HG03342 (cell line): ENCODE results near the gene TCF3.

Source experiments
- ATAC-seq: cut with Tn5 transposase; IDR thresholded peaks from one replicate; pipeline ENCODE4 v1.9.1; 2021; ENCODE audit warnings: mild to moderate bottlenecking, moderate library complexity; ENCODE audit not compliant: unreplicated experiment

TCF3 gene

DNA sequence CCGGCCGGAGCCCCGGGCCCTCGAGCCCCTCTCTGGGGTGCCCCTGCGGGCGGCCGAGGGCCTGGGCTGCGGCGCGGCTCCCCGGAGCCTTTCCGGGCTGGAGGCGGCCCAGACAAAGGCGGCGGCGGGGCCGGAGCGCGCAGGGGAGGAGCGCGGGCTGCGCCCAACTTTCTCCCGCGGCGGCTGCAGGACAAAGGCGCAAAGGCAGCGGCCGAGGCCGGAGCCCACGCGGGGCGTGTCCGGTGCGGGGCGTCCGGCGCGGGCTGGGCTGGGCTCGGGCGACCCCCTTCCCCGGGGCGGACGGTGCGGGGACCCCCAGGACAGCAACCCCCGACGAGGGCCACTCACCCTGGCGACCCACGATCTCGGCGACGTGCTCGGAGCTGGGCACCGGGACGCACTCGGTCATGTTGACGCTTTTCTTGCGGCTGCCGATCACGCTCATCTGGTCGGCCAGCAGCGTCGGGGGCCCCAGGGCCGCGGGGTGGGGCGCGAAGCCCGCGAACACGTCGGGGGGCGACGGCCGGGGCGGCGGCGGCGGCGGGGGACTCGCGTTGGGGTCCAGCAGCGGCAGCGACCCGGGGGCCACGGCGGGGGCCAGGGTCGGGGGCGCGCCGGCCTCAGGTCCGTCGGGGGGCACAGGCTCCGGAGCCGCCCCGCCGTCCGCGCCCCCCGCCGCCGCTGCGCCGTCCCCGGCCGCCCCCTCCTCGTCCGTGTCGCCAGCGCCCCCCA lies 85.1 kb downstream of the TCF3 start:
- no peak for ATAC-seq

DNA sequence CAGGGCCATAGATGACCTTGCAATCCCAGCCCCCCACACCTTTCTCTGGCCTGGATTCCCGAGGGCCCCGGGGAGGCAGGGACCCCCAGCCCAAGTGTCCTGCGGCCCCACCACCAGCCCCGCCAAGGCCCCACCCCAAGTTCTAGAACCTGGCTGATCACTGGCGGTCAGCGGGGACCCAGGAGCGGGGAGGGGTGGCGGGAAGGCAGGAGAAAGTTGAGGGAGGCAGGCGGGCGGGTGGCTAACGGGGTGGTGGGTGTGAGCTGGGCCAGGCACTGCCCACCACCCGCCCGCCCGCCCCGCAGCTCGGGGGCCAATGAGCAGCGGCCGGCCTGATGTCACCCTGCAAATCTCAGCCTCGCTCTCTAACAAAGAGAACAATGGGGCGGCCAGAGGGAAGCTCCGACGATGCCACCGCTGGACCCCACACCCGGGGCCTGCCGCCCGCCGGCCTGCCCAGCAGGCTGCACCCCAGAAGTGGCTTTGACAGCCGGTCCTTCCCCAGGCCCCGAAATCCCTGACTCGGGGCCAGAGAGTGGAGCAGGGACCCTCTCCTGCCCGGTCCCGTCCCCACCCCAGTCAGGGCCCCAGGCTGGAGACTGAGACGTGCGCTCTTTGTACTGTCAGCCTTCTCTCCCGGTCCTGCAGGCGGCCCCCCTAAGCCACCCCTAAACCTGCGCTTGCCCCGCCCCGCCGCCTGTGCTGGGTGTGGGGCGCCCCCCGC lies 85.9 kb downstream of the TCF3 start:
- no peak for ATAC-seq

DNA sequence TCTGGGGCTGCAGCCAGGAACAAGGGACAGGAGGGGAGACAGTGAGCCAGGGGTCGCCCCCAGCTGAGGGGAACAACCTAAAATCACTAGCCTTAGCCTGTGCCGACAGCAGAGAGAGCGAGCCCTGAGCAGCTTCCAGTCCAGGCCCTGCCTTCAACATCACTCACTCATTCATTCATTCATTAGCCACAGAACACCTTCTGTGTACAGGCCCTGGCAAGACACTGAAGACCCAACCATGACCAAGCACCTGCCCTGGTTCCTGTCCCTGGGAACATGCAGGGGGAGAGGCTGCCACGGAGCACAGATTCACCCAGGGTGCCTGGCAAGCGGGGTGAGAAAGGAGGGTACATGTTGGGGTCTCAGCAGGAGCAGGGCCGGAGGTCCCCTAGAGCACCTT lies 89.2 kb downstream of the TCF3 start:
- ATAC-seq: no peak

DNA sequence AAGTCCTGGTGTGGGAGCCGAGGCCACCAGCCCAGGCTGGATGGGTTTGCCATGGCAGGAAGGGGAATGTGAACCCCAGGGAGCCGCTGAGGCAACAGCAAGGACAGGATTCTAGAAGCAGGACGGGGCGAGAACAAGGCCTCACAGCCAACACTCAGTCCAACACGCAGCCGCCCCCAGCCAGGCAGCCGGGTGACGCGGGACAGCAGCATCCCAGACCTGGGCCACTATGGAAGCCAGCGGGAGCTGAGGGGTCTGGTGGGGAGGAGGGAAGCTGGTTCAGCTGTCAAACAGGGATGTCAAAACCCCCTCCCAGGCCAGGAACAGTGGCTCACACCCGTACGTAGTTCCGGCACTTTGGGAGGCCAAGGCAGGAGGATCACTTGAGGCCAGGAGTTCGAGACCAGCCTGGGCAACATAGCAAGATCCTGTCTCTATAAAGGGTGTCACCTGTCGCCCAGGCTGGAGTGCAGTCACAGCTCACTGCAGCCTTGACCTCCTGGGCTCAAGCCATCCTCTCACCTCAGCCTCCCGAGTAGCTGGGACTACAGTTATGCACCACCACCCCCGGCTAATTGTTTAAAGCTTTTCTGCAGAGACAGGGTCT lies 91.1 kb downstream of the TCF3 start:
- no peak for ATAC-seq

DNA sequence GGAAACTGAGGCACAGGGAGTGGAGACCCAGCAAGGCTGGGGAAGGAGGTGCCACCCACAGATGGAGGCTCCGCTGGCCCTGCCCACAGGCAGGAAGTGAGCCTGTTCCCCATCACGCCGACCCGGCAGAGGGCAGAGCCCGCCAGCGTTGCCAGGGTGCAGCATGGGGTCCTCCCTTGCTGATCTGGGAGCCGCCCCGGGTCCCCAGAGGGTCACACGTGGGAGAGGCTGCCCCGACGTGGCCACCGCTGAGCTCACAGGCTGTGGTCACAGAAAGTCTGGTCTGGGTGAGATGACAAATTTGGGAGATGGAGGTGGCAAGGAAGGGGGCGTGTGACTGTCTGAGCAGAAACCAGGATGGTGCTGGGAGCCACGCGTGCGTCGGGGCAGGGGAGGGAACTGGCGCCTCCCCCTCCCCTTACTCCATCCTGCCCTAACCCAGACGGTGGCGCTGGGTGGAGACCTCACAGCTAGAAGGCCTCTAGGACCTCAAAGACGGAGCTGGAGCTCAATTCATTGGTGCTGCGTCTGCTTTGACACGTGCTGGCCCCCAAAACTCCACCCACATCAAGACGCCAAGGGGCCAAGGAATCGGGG lies 92.0 kb downstream of the TCF3 start:
- ATAC-seq: no peak
